Hepatocyte (in vitro differentiated cells): Measurements from ENCODE around the gene DIS3L2.

Experiments
- EZH2 ChIP-seq: fragments of 200-600 bp; sonication (generic); IDR thresholded peaks from 2 replicates; pipeline ENCODE4 v1.6.1; 2016; ENCODE audit warnings: antibody characterized with exemption, mild to moderate bottlenecking, borderline replicate concordance
- TF ChIP-seq, protein P1 (sequence below): fragments of 200-600 bp; sonication (generic); IDR thresholded peaks from 2 replicates; pipeline ENCODE4 v1.5.1; 2016; ENCODE audit warnings: antibody characterized with exemption, mild to moderate bottlenecking; ENCODE audit not compliant: poor library complexity

DNA sequence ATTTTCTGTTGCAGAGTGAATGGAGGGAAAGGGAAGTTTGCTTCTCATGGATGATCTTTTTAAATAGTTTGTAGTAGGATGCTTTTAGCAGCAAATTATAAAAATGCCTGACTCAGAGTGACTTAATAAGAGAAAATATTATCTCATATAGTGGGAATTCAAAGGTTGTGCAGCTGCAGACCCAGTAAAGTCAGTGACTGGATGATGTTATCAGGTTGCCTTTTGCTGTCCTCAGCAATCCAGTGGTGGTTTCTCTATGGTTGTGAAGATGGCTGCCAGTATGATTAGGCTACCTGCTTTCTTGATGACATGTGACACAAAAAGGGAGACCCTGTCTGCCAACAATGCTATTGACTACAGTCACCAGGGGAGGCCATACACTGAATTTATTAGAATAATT lies 184.8 kb downstream of the DIS3L2 start:
- TF ChIP-seq, protein P1, sequence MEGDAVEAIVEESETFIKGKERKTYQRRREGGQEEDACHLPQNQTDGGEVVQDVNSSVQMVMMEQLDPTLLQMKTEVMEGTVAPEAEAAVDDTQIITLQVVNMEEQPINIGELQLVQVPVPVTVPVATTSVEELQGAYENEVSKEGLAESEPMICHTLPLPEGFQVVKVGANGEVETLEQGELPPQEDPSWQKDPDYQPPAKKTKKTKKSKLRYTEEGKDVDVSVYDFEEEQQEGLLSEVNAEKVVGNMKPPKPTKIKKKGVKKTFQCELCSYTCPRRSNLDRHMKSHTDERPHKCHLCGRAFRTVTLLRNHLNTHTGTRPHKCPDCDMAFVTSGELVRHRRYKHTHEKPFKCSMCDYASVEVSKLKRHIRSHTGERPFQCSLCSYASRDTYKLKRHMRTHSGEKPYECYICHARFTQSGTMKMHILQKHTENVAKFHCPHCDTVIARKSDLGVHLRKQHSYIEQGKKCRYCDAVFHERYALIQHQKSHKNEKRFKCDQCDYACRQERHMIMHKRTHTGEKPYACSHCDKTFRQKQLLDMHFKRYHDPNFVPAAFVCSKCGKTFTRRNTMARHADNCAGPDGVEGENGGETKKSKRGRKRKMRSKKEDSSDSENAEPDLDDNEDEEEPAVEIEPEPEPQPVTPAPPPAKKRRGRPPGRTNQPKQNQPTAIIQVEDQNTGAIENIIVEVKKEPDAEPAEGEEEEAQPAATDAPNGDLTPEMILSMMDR = no peak
- no peak for TF ChIP-seq EZH2
